Stomach (tissue), 9 donors: Measurements from ENCODE around the gene SLC30A9. TPM values are rescaled to one million over a fixed set of nuclear protein-coding genes. Genes with fewer than 3 reads are reported as not detected.

ENCODE experiments used
- DNase-seq, 2 donors: peaks; one replicate each; pipeline versions ENCODE4 v3.0.0 to v3.0.0-alpha.2; 2013 to 2019
- H3K27ac ChIP-seq, 5 donors: fragments of 200-600 bp in 4 of 5; sonication (generic) in 4 of 5; one replicate each; pipeline ENCODE4 v1.5.1; 2013 to 2019; ENCODE audit warnings: mild to moderate bottlenecking in 1 of 5, moderate library complexity in 1 of 5
- H3K27me3 ChIP-seq, 3 donors: fragments of 200-600 bp; sonication (generic); one replicate each; pipeline ENCODE4 v1.5.1; 2017 to 2019; ENCODE audit warnings: mixed run types in 1 of 3
- H3K36me3 ChIP-seq, 4 donors: fragments of 200-600 bp; sonication (generic); 1 replicate in 3 of 4; 2 replicates in 1 of 4; pipeline ENCODE4 v1.5.1; 2016 to 2019
- H3K4me1 ChIP-seq, 4 donors: fragments of 200-600 bp; sonication (generic); one replicate each; pipeline ENCODE4 v1.5.1; 2016 to 2019
- H3K4me3 ChIP-seq, 4 donors: fragments of 200-600 bp; sonication (generic) in 3 of 4; one replicate each; pipeline ENCODE4 v1.5.1; 2016 to 2019; ENCODE audit warnings: mild to moderate bottlenecking in 1 of 4
- H3K9me3 ChIP-seq, 4 donors: fragments of 200-600 bp; sonication (generic); one replicate each; pipeline ENCODE4 v1.5.1; 2016 to 2019
- CTCF ChIP-seq, 7 experiments: fragments of 450-650 bp in 4 of 7; fragments of 200-600 bp in 3 of 7; sonication (generic) in 3 of 7; IDR thresholded peaks; one replicate each; pipeline ENCODE4 v1.5.1; 2016 to 2019; ENCODE audit warnings: antibody characterized with exemption in 7 of 7, control low read depth in 2 of 7, mild to moderate bottlenecking in 1 of 7
- EP300 ChIP-seq: sonication (generic); formaldehyde crosslinking; IDR thresholded peaks from one replicate; pipeline ENCODE4 v1.6.1; 2017; ENCODE audit warnings: antibody characterized with exemption
- POLR2A ChIP-seq, 4 donors: fragments of 450-650 bp; IDR thresholded peaks; one replicate each; pipeline ENCODE4 v1.6.1; 2016; ENCODE audit warnings: antibody characterized with exemption in 4 of 4, control low read depth in 2 of 4, mild to moderate bottlenecking in 1 of 4, moderate library complexity in 1 of 4
- POLR2AphosphoS5 ChIP-seq, 3 donors: sonication (generic); formaldehyde crosslinking; IDR thresholded peaks; one replicate each; pipeline ENCODE4 v1.6.1; 2016; ENCODE audit warnings: antibody characterized with exemption in 3 of 3
- WGBS, 5 donors: extraction: QIAGEN DNeasy Blood & Tissue Kit in 3 of 5; methylation state at CpG; one replicate each; pipeline versions ENCODE4 v1.1.5 to v1.1.7; 2013 to 2018; 5-methylcytosine and 5-hydroxymethylcytosine counted together
- intact Hi-C: fragments of 100-400 bp; cut with DNase I; formaldehyde crosslinking; loops from one replicate; pipeline ENCODE4 v1.15.1; 2023; ENCODE audit warnings: low total_unique reads
- polyA plus RNA-seq, 3 donors: library from polyadenylated mRNA; stranded (reverse); fragments of 200-250 nt; gene quantifications; one replicate each; pipeline ENCODE4 v1.2.3, GENCODE V29; 2013
- total RNA-seq, 5 donors: library from RNA; depleted of rRNA; stranded (reverse); fragments of >200 nt; gene quantifications; one replicate each; pipeline versions ENCODE4 v1.1.0 to v1.2.3, GENCODE V29; 2014 to 2016
- donor health status: healthy with polysubstance abuse.
- donor health status: Bipolar disorder and iron deficiency.
- donor health status: healthy.

Gene SLC30A9
- total and polyA plus RNA-seq, 8 donors: 7.0 to 97.5 (median 23.1) TPM

- intact Hi-C loops: no loop called here
- Histone ChIP-seq H3K27ac (no peak overlapping the region), H3K4me3 (no peak overlapping the region), H3K4me1 (no peaks in the 10 kb centered on the region), H3K9me3 (no peaks in the 10 kb centered on the region), H3K27me3 (no peaks in the 10 kb centered on the region), H3K36me3 (no peaks in the 10 kb centered on the region)
- no peak for TF ChIP-seq EP300
- no peak for TF ChIP-seq POLR2A (IDR thresholded peaks at IDR 0.05)
- no peak for TF ChIP-seq POLR2AphosphoS5 (IDR thresholded peaks at IDR 0.05)
- no peak for TF ChIP-seq CTCF (IDR thresholded peaks at IDR 0.05)
- DNase-seq: peak in 1 of 2 donors; percentile 27
- 48 to 59% (median 56%) methylated on average over 1 of the region's 1 CpG for WGBS, 5 donors
These were observed 13.4 kb upstream of the SLC30A9 start for GRCh38 chr4:41976775-41977516.

GRCh38 chr4:41977709-41978108 lies 12.6 kb upstream of the SLC30A9 start:
- intact Hi-C loops: no loop called here
- Histone ChIP-seq H3K4me3 (no peak overlapping the region), H3K27ac (no peak overlapping the region), H3K9me3 (no peaks in the 10 kb centered on the region), H3K36me3 (no peaks in the 10 kb centered on the region), H3K27me3 (no peaks in the 10 kb centered on the region), H3K4me1 (no peaks in the 10 kb centered on the region)
- 37 to 51% (median 48%) methylated on average over 3 of the region's 3 CpGs for WGBS, 5 donors
- TF ChIP-seq EP300 (no peak), CTCF (IDR thresholded peaks at IDR 0.05) (no peak), POLR2A (IDR thresholded peaks at IDR 0.05) (no peak), POLR2AphosphoS5 (IDR thresholded peaks at IDR 0.05) (no peak)
- no peak for DNase-seq

GRCh38 chr4:41981456-41981855 lies 8.9 kb upstream of the SLC30A9 start, which contains the start of gene DCAF4L1:
DCAF4L1 (plus strand) TSS chr4:41981756; CDS start chr4:41981793, 37 bp downstream.
- H3K4me1 ChIP-seq: no peaks in the 10 kb centered on the region
- no peaks in the 10 kb centered on the region for H3K27me3 ChIP-seq
- TF ChIP-seq CTCF (IDR thresholded peaks at IDR 0.05): no peak
- no peak for TF ChIP-seq EP300
- no peak for TF ChIP-seq POLR2A (IDR thresholded peaks at IDR 0.05)
- no peak for TF ChIP-seq POLR2AphosphoS5 (IDR thresholded peaks at IDR 0.05)
- H3K27ac ChIP-seq: no peak within 1 kb of the TSS
- H3K4me3 ChIP-seq: no peak within 1 kb of the TSS
- WGBS, 5 donors: 79 to 93% (median 91%) methylated on average over 12 of the region's 12 CpGs
- H3K9me3 ChIP-seq: no peaks in the 10 kb centered on the region
- no peaks in the 10 kb centered on the region for H3K36me3 ChIP-seq
- no peak for DNase-seq
- intact Hi-C loops: no loop called here

- Histone ChIP-seq H3K36me3 (no peaks in the 10 kb centered on the region), H3K27me3 (no peaks in the 10 kb centered on the region), H3K4me1 (no peaks in the 10 kb centered on the region), H3K27ac (no peak overlapping the region), H3K9me3 (no peaks in the 10 kb centered on the region), H3K4me3 (no peak overlapping the region)
- no peak for TF ChIP-seq POLR2AphosphoS5 (IDR thresholded peaks at IDR 0.05)
- TF ChIP-seq CTCF (IDR thresholded peaks at IDR 0.05): no peak
- no peak for TF ChIP-seq EP300
- TF ChIP-seq POLR2A (IDR thresholded peaks at IDR 0.05): no peak
- intact Hi-C loops: no loop called here
- no peak for DNase-seq
- WGBS, 5 donors: 92 to 94% (median 93%) methylated on average over 22 of the region's 22 CpGs
These were observed 7.6 kb upstream of the SLC30A9 start for GRCh38 chr4:41982716-41983115.
